SH-SY5Y (cell line): ENCODE measurements around the gene RNF182.

Experiments
- GATA2 ChIP-seq: IDR thresholded peaks from 2 replicates; pipeline ENCODE4 v1.6.1; 2011; ENCODE audit warnings: mild to moderate bottlenecking, low read depth, low read length
- GATA3 ChIP-seq: IDR thresholded peaks from 2 replicates; pipeline ENCODE4 v1.6.1; 2011; ENCODE audit warnings: low read depth, mild to moderate bottlenecking, low read length, moderate library complexity

GRCh38 chr6:13946506-13946905, 21.8 kb downstream of the RNF182 start:
- TF ChIP-seq GATA2 (no peak), GATA3 (no peak)
